ENCODE data around the gene SLF1.

Gene SLF1

DNA sequence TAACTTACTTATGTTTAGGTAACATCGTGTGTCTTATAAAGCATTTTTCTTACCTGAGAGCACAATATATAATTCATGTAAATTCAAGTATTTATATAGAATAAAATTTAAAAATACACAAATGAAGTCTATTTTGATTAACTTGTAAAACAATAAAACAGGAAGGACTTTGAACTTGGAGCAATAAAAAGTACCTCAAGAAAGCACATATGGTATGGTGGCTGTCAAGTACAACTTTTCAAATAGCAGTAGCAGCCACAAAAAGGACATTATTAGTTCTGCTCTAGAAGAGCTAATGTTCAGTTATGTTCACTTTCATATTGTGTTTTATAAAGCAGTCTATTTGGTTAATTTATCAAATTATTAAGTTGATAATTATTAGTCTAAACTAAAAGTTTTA, 31.4 kb downstream of the SLF1 start:
- no peak overlapping the region for H3K4me3 ChIP-seq (ENCODE audit: low read length)
- no peak for DNase-seq (ENCODE audit: low read depth, low spot score)

DNA sequence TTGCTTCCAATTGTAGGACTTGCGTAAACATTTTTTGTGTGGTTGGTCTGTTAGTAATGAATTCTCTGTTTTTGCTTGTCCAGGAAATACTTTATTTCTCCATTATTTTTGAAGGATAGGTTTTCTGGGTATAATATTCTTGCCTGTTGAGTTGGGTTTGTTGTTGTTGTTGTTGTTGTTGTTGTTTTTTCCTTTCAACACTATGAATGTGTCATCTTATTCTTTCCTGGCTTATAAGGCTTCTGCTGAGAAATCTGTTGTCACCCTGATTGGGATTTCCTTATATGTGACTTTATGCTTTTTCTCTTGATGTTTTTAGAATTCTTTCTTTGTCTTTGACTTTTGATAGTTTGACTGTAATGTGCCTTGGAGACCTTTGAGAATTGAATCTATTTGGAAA, 39.8 kb downstream of the SLF1 start:
- no peak for DNase-seq (ENCODE audit: low read depth, low spot score)
- no peak overlapping the region for H3K4me3 ChIP-seq (ENCODE audit: low read length)

DNA sequence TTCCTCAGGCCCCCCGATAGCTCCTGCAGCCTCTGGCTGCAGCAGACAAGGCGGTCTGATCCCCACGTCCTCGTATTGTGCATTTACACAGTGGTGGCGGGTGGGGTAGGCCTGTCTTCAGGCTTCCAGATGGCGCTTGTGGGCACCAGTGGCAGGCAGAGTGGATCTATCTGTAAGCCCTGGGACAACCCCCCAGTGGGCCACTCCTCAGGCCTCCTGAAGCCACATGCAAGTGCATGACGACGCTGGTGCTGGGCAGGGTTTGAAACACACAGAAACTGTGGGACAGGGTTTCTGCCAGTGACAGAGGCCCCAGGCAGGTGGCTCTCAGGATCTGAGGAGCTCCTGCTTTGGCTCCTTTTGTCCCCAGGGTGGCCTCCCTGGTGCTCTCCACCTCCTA, 42.0 kb downstream of the SLF1 start:
- H3K4me3 ChIP-seq (ENCODE audit: low read length) = no peak overlapping the region
- DNase-seq (ENCODE audit: low read depth, low spot score) = no peak

DNA sequence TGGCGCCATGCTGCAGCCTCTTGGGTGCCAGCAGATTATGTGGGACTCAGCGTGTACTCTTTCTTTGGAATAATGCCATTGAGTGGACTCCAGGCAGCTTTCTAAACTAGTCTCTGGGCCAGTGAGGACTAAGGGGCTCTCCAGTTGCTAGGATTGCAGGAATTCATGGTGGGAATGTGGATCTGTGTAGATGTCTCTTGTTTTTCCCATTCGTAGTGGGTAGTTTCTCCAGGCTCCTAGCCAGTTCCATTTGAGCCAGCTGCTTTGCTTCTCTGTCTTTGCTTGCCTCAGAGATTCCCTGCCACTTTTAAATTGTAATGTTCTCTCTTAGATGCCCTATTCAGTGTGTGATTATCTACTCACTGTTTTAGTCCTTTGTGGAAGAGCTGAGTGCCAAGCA, 42.6 kb downstream of the SLF1 start:
- no peak for DNase-seq (ENCODE audit: low read depth, low spot score)
- H3K4me3 ChIP-seq (ENCODE audit: low read length) = no peak overlapping the region

DNA sequence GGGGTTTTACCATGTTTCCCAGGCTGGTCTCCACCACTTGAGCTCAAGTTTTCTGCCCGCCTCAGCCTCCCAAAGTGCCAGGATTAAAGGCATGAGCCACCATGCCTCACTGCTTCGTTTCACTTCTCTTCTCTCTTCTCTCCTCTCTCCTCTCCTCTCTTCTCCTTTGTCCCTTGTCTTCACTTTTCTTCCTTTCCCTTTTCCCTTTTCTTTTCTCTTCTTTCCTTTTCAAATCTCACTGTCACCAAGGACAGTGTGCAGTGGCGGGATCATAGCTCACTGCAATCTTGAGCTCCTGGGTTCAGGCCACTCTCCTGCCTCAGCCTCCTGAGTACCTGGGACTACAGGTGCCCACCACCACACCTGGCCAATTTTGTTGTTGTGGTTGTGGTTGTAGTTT, 49.5 kb downstream of the SLF1 start:
- DNase-seq (ENCODE audit: low read depth, low spot score) = no peak
- H3K4me3 ChIP-seq (ENCODE audit: low read length) = no peak overlapping the region

GRCh38 chr5:94670726-94671125, 52.3 kb downstream of the SLF1 start:
- no peak for DNase-seq (ENCODE audit: low read depth, low spot score)
- no peak overlapping the region for H3K4me3 ChIP-seq (ENCODE audit: low read length)

GRCh38 chr5:94672746-94673145, 54.3 kb downstream of the SLF1 start:
- no peak overlapping the region for H3K4me3 ChIP-seq (ENCODE audit: low read length)
- DNase-seq (ENCODE audit: low read depth, low spot score) = no peak

DNA sequence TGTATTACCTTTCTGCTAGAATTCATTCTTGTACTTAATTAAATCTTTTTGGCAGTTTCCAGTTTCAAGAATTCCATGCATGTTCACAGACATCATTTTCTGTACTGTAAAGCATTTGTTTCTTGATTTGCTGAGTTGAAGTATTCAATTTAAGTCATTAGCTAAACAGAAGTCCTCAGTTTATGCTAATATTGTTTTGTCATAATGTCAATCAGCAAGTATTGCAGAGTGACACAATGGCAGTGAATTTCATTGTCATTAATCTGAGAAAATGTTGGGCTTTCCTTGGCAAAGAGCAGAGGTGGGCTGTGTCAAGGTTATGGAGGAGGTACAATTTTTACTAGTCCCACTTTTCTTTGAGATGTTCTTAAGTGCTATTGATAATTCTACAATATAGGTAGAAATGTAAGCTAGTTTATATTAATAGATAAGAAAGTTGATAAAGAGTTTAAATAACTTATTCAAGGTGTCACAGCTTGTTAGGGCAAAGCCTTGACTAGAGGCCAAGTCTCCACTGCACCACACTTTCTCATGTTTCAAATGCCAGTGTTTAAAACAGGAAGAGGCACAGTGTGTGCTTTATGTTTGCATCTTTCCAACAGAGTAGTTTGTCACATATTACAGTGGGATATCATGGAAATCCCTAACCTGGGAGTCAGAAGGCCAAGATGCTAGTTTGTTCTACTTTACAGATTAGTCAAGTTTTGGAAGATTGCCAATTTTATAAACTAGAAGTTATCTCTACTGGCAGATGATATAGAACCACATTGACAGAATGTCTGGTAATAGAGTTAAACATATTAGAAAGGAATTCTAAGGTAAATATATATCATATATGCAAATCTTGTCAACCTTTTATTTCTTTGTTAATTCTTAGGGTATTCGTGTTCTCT, 56.3 kb downstream of the SLF1 start:
- H3K4me3 ChIP-seq (ENCODE audit: low read length) = no peak overlapping the region
- no peak for DNase-seq (ENCODE audit: low read depth, low spot score)

DNA sequence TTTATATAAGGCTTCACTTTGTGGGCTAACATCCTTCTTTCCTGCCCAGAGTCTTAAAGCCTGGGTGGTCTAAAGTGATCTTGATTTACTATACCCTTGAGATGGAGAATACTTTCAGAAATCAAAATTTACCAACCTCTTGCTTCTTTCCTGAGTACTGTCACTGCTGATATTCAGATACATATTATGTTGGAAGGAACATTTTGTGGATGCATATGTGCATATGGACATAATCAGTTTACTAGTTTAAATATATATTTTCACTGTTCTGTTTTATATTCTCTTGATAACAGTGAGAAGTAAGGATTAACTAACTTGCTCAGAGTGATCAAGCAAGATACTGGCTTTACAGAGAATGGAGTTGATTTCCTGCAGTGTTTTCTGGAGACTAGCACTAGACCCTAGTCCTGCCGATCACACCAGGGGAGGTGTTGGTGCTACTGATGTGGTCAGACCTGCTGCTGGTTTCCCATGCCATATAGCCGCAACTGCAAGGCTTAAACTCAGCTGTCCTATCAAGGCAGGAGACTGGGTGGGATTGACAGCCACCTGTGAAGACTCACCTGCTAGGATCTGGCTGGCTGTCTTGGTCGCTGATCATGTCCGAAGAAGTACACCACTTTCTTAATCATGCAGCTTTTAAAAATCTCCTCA, 57.6 kb downstream of the SLF1 start:
- no peak for DNase-seq (ENCODE audit: low read depth, low spot score)
- H3K4me3 ChIP-seq (ENCODE audit: low read length) = no peak overlapping the region

DNA sequence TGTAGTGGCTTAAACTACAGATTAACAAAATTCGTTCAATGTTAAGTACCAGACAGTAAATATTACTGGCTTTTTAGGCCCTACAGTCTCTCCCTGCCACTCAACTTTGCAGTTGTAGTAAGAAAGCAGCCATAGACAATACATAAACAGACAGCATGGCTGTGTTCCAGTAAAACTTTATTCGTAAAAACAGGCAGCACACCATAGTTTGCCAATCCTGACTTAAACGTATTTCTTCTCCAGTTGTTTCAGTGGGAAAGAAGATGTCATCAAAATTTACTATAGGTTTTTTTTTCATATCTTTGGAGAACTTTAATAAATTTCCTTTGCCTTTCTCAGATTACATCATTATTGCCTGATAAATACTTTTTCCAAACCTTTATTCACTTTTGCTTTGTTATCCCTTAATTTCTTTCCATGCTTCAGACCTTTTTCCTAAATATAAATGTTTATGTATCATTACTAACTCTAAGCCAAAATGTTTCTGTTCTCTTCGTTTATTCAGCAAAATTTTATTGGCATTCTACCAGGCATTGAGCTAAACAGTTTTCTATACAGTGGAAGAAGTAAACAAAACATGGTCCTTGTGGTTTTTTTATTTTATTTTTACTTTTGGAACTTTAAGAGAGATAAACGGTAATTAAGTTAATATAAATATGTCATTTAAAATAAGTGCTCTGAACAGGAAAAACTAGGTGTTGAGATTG, 64.5 kb downstream of the SLF1 start:
- DNase-seq (ENCODE audit: low read depth, low spot score) = no peak
- H3K4me3 ChIP-seq (ENCODE audit: low read length) = no peak overlapping the region

- H3K4me3 ChIP-seq (ENCODE audit: low read length) = no peak overlapping the region
- DNase-seq (ENCODE audit: low read depth, low spot score) = no peak
Observed at GRCh38 chr5:94689908-94690307, 71.4 kb downstream of the SLF1 start.

DNA sequence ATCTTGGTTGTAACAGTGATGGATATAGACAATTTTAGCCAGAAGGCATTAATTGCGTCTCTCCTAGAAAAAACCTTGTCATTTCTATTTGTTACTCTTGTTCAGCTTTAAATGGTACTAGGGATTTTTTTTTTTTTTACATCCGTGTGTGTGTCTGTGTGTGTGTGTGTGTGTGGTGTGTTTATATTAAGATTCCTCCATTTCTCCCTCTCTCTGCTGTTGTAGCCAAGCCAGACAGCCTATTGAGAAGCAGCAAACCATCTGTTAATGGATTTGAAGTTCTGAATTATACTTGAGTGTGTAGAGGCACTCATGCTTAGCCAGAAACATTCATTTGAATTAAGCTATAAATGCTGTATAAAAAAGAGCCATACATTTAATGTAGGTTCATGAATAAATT, 72.3 kb downstream of the SLF1 start:
- H3K4me3 ChIP-seq (ENCODE audit: low read length) = no peak overlapping the region
- DNase-seq (ENCODE audit: low read depth, low spot score) = no peak

GRCh38 chr5:94691291-94691690, 72.8 kb downstream of the SLF1 start:
- H3K4me3 ChIP-seq (ENCODE audit: low read length) = no peak overlapping the region
- DNase-seq (ENCODE audit: low read depth, low spot score) = no peak

DNA sequence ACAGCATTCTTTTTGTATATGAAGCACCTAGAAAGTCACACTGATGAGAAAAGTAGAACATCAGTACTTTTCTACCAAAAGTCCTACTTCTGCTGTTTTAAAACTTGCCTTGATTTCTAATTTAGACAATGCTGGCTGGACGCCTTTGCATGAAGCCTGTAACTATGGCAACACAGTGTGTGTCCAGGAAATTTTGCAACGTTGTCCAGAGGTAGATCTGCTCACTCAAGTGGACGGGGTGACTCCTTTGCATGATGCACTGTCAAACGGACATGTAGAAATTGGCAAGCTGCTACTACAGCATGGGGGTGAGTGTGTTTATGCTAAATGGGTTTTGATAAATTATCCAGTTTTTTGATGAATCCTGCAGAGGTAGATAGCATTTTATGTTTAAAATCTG, 73.5 kb downstream of the SLF1 start:
- H3K4me3 ChIP-seq (ENCODE audit: low read length) = no peak overlapping the region
- DNase-seq (ENCODE audit: low read depth, low spot score) = no peak

DNA sequence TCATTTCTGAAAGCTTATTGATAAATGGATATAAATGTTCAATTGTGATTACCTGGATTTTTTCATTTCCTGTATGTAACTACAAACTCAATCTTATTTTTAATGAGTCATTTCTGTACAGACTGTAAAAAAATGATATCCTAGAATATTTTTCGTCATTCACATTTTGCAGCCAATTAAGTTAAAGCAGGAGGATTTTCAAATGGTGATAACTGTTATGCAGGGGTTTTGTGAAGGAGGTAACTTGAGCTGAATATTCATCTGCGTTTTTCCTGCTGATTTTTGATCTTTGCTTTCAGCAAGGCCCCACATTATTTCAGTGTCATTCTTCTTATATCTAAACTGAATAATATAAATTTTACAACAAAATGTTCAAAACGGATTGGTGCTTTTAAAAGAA, 74.1 kb downstream of the SLF1 start:
- H3K4me3 ChIP-seq (ENCODE audit: low read length) = no peak overlapping the region
- no peak for DNase-seq (ENCODE audit: low read depth, low spot score)

GRCh38 chr5:94693043-94693822, 74.8 kb downstream of the SLF1 start:
- DNase-seq (ENCODE audit: low read depth, low spot score) = peak; percentile 28
- no peak overlapping the region for H3K4me3 ChIP-seq (ENCODE audit: low read length)

GRCh38 chr5:94693845-94694370, 75.4 kb downstream of the SLF1 start:
- DNase-seq (ENCODE audit: low read depth, low spot score) = no peak

GRCh38 chr5:94694671-94695070, 76.2 kb downstream of the SLF1 start:
- no peak overlapping the region for H3K4me3 ChIP-seq (ENCODE audit: low read length)
- no peak for DNase-seq (ENCODE audit: low read depth, low spot score)

More at GRCh38 chr5:94693845-94694370, 75.4 kb downstream of the SLF1 start:
- H3K4me3 ChIP-seq (ENCODE audit: low read length) = no peak overlapping the region

DNA sequence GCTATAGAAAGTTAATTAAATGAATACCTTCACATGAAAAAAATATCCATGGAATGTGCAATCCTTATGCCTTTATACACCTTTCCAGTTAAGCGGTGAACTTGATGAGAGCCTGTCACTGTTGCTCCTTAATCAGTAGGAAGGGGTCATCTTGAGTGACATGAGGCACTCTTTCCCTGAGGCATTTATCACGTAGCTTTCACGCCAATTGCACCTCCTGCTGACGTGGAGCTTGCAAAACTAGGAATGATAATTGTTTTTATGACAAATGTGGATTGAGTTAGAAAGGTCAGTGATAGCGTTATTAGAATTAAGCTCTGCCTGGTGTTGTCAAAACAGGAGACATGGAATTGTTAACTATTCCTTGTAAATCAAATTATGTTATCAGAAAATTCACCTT, 79.7 kb downstream of the SLF1 start:
- no peak for DNase-seq (ENCODE audit: low read depth, low spot score)
- no peak overlapping the region for H3K4me3 ChIP-seq (ENCODE audit: low read length)

All from Jurkat, Clone E6-1 (cell line).